HG03565 (cell line): Measurements from ENCODE around the gene TSPAN6.

Experiments
- ATAC-seq: cut with Tn5 transposase; IDR thresholded peaks from one replicate; pipeline ENCODE4 v1.9.1; 2021; ENCODE audit warnings: mild to moderate bottlenecking, moderate library complexity; ENCODE audit not compliant: unreplicated experiment

TSPAN6 gene, protein sequence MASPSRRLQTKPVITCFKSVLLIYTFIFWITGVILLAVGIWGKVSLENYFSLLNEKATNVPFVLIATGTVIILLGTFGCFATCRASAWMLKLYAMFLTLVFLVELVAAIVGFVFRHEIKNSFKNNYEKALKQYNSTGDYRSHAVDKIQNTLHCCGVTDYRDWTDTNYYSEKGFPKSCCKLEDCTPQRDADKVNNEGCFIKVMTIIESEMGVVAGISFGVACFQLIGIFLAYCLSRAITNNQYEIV

DNA sequence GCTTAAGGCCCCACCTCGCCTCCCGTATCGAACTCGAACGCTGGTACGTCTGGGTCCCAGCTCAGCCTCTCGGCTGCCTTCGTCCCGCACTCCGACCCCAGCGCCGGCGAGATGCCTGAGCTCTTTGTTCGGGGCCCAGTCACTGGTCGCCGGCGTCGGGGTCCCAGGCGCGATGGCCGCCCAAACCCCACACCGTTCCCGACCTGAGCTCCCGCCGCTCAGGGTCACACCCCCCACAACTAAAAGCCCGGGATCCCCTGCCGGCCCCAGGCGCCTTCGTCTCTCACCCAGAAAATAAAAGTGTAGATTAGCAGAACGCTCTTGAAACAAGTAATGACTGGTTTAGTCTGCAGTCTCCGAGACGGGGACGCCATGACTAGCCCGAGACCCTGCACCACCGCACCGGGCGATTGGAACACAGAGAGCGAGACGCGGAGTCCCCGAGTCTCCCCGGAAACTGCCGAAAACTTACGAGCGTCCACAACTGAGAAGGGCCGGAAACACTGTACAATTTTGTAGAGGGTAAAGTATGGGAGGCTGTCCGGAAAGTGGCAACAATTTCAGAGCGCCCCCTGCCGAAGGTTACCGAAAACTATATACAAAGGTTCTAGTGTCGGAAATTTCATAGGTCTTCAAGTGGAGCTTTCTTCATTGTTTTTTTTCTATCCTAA, at the start of gene TSPAN6:
TSS of gene TSPAN6 (minus strand) at position 486 of the 671 bp plus-strand sequence. CDS start at position 374, 112 bp downstream.
- peak; percentile 96 for ATAC-seq

DNA sequence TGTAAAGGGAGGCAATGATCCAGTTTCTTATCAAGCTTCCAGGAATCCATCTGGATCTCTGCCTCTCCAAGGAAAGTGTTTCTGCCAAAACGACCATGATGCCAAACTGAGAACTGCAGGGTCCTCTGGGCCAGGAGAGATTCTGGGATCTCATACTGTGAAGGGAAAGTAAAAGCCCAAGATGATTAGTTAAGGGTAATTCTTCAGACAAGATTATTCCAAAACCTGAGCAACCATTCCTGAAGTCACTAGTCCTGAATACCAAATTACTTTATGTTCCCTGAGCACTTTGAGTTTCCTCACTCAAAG, 49.3 kb upstream of the TSPAN6 start:
- no peak for ATAC-seq

DNA sequence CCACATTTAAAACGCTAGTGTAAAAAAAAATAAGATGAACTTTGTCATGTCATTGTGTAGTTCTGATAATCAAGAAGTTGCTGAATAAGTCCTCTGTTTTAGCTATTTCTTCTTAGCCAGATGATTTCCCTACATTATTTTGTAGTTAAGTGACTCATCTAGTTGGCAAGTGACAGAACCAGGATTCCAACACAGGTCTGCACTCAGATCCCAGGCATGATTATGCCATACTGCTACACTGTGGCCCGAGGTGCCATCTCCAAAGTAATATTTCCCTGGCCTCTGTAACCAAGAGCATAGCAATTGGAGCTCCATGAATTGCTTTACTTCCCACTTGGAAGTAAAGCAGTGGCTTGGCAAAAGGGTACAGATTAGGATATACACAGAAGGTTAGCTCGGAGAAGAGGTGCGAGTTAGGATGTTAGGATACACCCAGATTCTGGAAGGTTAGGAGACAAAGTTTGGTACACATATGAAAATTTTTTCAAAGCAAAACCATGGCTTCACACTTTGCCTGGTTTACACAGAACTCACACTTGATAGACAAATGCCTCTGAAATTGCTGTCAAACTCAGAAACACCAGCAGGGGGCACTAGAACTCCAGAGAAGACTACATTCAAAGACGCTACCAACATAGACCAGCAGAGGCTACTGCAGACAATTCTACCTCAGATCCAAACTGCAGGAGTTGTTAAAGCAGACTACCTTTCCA, 48.8 kb upstream of the TSPAN6 start:
- ATAC-seq, result peak; percentile 68

DNA sequence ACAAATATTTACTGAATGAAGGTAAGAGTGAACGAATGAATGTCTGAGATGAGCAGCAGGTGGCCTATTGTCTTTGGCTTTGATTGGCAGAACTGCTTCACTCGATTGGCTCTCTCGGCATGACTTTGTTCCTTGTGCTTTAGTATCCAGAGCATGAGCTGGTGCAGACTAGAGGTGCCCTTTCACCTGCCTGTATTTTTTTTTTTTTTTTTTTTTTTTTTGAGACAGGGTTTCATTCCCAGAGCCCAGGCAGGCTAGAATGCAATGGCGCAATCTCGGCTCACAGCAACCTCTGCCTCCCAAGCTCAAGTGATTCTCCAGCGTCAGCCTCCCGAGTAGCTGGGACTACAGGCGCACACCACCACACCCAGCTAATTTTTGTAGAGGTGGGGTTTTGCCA, 46.3 kb upstream of the TSPAN6 start:
- no peak for ATAC-seq

DNA sequence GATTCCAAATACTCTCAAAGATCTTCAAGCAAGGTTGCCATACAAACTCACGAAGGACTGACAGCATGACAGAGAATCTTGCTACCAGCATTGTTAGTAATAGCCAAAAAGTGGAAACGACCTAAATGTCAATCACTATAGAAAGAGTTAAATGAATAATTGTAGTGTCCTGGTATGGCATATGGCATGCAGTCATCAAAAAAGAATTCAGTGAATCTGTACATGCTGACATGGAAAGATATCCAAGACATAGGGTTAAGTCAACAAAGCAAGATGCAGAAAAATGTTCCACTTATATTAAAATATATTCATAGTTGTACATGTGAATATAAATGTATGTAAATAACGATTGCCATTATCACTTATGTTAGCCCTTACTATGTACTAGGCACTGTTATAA, 45.0 kb upstream of the TSPAN6 start:
- ATAC-seq, result no peak

DNA sequence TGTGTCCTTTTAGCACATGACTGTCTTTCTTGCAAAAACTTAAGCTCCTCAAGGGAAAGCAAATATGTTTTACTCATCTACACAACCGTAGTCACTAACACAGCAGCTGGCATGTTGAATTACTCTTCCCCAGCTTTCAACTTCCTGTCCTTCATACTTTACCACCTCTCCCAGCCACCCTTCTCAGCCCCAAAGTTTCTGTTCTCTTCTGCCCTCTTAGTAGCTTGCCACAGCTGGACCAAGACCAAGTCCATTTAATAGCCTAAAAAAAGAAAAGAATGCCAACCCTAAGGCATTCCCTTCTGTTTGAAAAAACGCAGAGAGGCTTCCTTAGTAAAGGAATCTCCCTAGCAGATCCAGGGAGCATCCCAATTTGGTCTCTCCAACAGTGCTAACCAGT, 44.1 kb upstream of the TSPAN6 start:
- ATAC-seq, result no peak

DNA sequence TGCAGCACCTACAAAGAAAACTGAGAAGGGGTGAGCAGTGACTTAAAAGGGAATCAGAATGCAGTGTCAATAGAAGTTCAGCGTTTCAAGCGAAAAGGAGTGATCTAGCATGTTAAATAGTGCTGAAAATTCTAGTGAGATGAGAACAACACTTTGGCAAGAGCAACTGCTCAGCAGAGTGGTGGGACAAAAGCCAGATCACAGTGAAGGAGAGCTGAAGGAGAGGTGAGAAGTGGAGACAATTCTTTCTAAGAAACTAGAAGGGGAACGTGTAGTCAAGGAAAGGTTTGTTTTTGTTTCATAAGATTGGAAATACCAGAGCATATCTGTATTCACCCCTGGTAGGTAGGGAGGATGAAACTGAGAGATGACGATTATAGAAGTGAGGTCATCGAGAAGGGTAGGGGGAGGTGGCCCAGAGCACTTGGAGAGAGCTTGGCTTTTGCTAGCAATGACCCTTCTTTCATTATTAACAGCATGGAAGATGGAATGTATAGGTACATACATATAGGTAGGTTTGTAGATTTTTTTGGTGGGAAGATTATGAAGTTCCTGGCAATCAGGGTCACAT, 41.1 kb upstream of the TSPAN6 start:
- no peak for ATAC-seq

DNA sequence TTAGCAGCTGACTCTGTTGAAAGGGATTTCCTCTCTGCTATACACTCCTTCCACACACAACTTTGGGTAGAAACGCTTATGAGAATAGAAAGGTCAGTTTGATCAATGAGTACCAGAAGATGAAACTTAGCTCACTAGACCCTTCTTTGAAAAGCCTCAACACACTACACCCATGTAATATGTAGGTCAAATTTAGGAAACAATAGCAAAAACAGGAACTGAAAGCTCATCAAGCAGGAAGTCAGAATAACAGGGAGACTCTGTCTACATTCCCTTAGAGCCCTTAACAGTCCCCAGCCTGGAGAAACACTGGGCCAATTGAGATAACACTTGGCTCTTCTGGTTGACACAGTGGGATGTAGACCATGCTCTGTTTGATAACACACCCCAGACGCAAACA, 38.1 kb upstream of the TSPAN6 start:
- ATAC-seq, result no peak

DNA sequence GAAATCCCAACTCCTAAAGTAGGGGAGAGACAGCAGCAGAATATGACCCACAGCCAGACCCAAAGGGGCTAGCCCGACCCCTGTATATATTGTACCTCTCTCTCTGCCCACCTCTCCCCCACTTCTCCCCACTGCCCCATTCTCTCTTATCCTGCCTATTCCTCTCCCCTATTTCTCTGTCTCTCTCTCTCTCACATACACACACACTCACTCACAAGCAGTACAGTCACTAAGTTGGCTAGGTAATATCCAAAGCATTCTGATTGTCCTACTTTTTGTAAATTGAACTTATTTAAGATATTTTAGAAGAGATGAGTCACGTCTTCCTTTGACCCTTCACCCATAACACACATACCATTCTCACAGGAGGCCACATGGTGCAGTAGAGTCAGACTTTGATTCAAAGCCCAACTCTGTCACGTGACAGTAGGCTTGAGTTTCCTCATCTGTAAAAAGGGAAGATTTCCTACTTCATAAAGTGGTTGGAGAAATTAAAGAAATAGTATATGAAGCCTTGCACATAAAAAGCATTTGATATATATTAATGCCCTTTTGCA, 36.9 kb upstream of the TSPAN6 start:
- no peak for ATAC-seq

DNA sequence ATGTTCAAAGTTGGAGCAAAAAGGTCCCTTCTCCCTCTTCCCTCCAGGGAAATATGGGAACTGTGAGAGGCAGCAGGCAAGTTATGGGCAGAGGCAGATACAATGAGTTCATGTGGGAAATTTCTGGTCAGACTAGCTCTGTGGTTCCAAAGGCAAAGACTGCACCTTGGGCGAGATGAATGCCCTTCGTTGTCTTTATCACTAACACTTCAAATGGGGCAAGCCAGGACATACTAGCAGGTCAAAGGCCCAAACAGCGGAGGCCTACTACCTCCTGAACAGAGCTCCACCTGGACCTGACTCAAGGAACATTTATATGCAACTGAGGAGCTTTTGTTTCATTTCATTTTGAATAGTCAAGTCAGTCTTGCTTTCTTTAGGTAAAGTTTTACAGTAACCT, 36.4 kb upstream of the TSPAN6 start:
- ATAC-seq, result no peak

DNA sequence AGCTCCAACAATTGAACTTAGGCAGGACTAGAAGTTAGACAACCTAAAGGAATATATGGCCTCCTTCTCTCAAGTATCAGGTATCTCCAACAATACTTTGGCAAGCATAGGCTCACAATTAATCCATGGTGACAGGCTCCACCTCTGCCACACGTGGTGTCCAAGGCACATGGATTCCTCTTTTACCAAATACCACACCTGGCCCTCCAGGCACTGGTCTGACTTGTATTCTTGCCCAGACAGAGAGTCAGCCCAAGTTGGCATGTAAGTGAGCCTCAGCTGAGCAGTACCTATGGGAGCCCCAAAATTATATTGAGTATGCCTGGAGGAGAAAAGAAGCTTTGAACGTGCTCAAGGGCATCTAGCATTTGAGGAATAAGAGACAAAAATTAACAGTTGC, 27.0 kb upstream of the TSPAN6 start:
- no peak for ATAC-seq

DNA sequence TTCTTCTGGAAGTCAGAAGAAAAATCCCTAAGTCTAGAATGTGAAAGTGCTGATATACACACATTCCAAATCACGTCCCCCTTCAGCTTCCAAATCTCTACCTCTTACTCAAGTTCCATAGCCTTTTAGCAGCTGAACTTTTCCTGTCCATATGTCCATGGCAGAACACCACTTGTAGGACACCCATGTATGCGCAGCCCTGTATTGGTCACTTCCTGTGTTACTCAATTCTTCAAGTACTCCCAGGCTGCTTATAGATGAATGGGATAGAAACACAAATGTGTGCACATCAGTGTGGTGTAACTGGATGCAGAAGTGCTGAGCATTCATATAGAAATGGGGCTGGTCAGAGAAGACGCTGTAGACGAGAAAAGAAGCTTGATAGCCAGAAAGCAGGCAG, 26.2 kb upstream of the TSPAN6 start:
- ATAC-seq, result no peak

DNA sequence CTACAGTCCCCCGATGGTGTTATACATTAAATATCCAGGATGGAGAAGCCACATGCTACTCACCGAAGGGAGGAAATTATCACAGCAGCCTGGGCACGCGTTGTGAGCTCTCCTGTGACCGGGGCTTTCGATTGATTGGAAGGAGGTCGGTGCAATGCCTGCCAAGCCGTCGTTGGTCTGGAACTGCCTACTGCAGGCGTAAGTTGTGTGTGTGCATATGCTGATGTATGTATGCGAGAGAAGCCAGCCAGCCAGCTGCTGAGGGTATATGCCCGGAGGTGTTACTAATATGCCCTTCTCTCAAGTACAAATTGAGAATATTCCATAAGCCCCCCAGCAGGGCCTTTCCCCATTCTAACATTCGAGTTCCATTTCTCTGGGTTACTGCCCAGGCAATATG, 25.6 kb upstream of the TSPAN6 start:
- ATAC-seq, result no peak

DNA sequence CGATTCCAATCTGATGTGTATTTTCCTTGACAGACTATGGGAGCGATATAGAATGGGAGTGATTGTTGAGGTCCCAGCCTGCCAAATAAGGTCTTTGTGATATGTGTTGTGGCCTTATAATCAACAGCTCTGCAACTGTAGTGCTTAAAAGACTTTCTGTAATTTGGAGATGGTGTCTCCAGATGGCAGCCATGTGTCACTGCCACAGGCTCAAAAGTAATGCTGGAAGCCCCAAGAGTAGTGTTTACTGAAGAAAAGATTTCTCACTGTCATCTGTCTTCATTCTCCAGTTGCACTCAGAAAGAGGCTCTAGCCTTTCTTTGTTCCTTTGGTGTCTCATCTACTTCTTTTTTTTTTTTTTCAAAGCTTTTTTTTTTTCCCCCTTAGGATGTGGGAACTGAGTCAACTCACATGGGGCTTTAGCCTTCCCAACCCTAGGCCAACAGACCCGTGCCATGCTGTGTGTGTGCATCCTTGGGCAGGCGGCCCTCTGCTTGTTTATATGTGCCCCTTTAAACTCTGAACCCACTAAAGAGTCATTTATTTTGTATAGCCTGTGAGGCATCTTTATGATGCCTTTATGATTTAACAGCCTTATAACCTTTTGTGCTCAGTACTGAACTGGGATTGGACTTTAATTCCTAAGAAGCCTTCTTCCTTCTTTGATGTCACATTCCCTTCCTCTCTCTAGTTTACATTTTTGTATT, 23.0 kb upstream of the TSPAN6 start:
- ATAC-seq, result no peak

DNA sequence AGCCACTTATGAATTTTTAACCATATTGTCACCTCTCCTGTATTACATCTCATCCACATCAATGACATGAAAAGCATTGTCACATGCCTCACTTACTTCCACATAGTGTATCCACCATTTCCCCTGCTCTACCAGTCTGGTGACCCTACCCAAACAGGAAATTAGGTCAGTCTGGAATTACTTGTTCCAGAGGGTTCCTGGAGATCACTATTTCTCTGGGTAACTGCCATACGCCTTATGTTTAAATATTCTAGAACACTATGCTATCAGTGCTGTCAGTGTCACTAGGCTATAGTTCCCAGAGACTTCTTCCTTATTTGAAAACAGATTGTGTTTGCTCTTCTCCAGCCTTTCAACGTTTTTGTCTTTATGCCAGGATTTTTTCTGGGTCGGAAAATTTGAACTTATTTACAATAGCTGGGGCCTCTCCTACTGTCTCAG, 22.4 kb upstream of the TSPAN6 start:
- ATAC-seq, result no peak

DNA sequence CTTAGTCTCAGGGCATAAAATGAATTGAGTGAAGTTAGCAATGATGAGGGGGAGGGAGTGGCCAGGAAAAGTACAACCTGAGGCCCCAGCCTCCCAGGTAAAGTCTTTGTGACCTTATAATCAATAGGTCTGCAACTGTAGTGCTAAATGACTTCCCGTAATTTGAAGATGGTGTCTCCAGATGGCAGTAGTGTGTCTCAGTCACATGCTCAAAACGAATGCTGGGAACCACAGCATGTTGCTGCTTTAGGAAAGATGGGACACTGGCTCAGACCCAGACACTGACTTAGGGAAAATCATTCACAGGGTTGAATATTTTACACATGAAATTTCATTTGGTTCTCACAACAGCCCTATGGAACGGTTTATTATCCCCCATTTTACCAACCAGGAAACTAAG, 17.7 kb upstream of the TSPAN6 start:
- no peak for ATAC-seq

DNA sequence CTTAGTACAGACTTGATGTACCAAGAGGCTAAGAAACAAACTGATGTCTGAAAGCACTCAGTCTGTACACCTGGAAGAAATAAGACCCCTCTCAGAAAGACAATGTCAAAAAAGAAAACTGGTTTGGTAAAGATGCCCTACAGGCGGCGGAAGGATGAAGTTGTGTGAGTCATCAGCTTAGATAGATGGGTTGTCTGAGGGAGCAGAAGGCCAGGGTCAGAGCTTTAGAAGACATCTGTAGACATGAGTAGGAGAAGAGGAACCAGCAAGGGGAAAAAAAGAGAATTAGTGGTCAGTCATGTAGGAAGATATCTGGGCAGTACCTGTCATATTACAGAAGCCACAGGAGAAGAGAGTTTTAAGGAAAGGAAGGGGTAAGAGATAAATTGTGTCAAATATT, 15.7 kb upstream of the TSPAN6 start:
- no peak for ATAC-seq

DNA sequence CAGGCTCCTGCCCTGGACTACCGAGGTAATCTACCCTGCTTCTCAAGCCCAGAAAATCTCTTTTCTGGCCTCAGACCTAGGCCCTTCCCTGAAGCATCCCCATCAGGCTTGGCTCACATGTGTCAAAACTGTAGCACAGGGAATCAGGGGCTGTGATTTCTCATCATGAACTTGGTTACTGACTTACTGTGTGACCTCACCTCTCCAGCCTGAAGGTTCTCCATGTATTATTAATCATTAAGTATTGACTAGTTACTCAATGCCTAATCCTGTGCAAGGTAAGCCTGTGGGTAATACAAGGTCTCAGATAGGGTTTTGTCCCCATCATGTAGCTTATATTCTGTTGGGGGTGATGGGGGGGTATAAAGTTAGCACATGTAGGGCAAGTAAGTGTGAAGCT, 14.2 kb upstream of the TSPAN6 start:
- ATAC-seq, result no peak

DNA sequence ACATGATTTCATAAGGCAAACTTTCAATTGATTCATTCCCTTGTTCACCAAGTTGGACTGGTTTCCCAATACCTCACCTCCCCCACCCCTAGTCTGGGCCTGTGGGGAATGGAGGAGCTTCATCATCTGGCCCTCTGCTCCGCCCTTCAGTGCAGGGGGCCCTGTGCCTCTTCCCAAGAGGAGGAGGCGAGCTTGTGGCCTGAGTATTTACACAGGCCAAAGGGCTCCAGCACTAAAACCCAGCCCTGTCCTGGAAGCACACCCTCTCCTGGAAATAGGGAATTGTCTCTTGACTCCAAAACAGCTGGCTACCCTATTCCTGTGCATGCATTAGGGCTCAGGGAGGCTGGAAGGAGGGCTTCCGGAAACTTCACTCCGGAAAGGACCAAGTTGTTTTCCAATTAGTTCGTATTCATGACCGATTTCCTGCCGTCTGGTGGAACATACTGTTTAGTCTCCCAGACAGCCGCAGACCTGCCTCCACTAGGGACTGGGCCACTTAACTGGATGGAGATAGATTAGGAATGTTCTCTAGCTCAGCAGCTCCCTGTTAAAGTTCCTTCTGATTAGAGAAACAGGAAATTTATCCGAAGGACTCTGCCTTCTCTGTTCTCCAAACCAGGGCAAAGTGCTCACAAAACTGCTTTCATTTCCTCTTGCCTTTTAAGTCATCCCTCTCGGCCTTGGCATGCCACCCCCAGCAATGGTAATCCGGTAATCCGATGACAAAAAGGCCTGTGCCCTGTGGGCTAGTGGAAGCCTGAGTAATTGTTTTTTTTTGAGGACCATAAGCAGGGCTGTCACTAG, 13.1 kb upstream of the TSPAN6 start:
- no peak for ATAC-seq
